ENCODE results near the gene PRDM13. TPM values are rescaled to one million over a fixed set of nuclear protein-coding genes. Genes with fewer than 3 reads are reported as not detected.
A peak's percentile ranks its signal among the peaks of the same experiment; 100 is the strongest.

The PRDM13 gene
- total RNA-seq, 8 experiments from 2014 or later: 0.05 to 0.28 (median 0.13) TPM; not detected in 3

DNA sequence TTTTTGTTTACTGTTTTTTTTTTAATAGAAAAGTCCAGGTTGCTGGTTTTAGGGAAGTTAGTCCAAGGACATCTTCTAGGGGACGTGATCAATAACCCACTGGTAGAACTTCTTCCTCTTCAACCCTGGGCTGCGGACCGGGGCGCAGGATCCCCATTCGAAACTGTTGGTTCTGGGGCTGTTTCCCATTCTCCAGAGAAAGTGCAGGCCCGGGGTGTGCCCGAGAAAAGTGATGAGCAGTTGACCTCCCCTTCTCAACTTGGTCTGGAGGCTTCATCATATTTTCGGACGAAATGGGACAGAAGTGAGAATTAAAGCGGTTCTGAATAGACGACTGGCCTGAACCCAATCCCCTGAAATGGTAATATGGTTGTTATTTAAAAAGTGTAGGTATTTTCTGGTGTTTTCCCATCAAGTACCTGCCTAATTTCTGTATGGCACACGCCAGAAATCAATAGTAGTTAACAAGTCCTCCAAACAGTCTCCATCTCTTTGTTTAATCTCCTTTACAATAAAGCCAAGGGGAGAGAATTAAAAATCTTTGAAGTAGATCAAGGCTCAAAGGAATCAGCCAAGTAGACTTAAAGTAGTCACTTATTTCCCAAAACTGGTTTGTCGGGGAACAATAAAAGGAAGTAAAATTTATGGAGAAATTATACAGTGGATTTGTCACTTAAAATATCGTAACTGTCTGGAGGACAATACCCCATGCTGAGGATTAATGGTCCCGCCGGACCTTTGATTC is 550 bp upstream of the PRDM13 start:
- Histone ChIP-seq H3K4me3 (no peak overlapping the region), H3K27ac (no peak overlapping the region), H3K4me1 (replicated peaks in 1 of 2) (peaks cover 5 to 8% of the 10 kb centered on the region in 2 donors)
- 0 to 30% (median 2%) methylated on average over 3 to 16 of the region's 16 CpGs for WGBS, 10 experiments
- in situ Hi-C loops (cut with MboI; ENCODE audit: low pct_unique_long_range_greater_than_20kb in 2 of 9, low sequenced_read_pairs in 9 of 9, unreplicated experiment in 9 of 9): loop anchor here in 2 of 9 experiments (25.0 kb wide), 1 partner anchor 856 kb away; the partner anchor contains the start of gene SIM1 (in 2 of the 2)
- no peak for ATAC-seq (replicated peaks in 6 of 8)

DNA sequence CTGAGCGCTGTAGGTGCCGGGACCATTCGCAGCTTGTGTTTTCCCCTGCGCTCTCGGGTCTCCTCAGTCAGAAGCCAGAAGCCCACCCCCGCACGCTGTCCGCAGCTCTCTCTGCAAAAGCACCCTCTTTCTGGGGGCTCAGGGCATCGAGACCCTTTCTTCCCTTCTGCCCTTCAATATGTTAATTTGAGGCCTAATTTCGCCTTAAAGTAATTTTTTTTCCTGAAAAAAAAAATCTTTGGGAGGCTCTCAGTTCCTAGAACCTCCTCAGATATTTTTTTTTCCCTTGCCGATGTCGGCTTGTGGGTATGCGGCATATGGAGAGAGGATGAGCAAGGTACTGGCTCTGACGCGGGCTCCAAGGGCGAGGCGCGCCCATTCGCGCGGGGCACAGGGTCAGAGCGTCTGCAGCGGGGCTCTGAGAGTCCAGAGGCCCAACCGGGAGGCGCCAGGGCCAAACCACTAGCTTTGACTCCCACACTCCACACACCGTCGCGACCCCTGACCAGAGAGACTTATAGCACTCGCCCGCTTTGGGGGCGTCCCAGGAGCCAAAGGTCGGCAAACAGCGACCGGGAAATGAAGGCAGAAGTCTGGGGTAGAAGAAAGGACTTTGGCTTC is 893 bp downstream of the PRDM13 start:
- H3K27ac ChIP-seq: no peak overlapping the region
- no peak for ATAC-seq (replicated peaks in 6 of 8)
- in situ Hi-C loops (cut with MboI; ENCODE audit: low pct_unique_long_range_greater_than_20kb in 2 of 9, low sequenced_read_pairs in 9 of 9, unreplicated experiment in 9 of 9): loop anchor here in 2 of 9 experiments (25.0 kb wide), 1 partner anchor 855 kb away; the partner anchor contains the start of gene SIM1 (in 2 of the 2)
- no peak overlapping the region for H3K4me3 ChIP-seq
- H3K4me1 ChIP-seq (replicated peaks in 1 of 2): peaks cover 5 to 8% of the 10 kb centered on the region in 2 donors
- 0 to 50% (median 5%) methylated on average over 2 to 15 of the region's 34 CpGs; no CpG with 5 or more reads in 2 of the 10 experiments for WGBS, 10 experiments

DNA sequence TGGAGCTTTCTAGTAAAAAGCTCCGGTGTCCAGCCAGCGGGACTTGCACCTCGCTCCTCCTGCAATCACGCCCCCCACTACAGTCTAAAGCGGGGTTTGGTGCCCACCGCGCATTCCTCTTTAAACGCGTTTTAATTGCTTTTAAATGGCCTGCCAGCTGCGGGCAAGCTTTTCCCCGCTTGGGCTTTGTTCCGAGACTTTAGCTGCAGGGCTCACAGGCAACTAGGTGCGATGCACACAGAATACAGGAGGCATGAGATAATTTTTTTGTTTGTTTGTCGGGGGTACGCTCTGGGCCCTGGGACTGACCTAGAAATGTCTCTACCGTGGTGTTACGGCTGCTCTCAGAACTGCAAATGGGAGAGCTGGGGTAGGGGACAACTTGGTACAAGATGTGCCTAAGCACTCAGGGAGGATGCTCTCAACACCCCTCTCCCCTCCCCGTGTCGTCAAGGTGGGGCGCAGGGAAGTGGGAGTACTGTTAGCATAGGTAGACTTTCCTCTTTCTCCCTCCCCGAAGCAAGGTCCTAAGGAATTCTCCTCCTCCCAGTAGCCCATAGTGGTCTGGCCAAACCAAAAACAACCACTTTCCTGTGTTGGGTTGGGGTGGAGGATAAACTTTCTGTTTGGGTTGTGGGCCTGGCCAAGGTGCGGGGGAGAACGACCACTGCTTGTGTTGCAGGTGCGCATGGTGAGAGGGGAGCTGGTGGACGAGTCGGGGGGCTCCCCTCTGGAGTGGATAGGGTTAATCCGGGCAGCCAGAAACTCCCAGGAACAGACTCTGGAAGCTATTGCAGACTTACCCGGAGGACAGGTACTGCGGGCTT is 1.6 kb downstream of the PRDM13 start:
- no peak for ATAC-seq (replicated peaks in 6 of 8)
- H3K4me3 ChIP-seq: no peak overlapping the region
- H3K27ac ChIP-seq: no peak overlapping the region
- in situ Hi-C loops (cut with MboI; ENCODE audit: low pct_unique_long_range_greater_than_20kb in 2 of 9, low sequenced_read_pairs in 9 of 9, unreplicated experiment in 9 of 9): loop anchor here in 2 of 9 experiments (25.0 kb wide), 1 partner anchor 854 kb away; the partner anchor contains the start of gene SIM1 (in 2 of the 2)
- H3K4me1 ChIP-seq (replicated peaks in 1 of 2): peaks cover 5 to 6% of the 10 kb centered on the region in 2 donors
- WGBS, 10 experiments: 0 to 14% (median 9%) methylated on average over 2 to 18 of the region's 29 CpGs; no CpG with 5 or more reads in 4 of the 10 experiments

DNA sequence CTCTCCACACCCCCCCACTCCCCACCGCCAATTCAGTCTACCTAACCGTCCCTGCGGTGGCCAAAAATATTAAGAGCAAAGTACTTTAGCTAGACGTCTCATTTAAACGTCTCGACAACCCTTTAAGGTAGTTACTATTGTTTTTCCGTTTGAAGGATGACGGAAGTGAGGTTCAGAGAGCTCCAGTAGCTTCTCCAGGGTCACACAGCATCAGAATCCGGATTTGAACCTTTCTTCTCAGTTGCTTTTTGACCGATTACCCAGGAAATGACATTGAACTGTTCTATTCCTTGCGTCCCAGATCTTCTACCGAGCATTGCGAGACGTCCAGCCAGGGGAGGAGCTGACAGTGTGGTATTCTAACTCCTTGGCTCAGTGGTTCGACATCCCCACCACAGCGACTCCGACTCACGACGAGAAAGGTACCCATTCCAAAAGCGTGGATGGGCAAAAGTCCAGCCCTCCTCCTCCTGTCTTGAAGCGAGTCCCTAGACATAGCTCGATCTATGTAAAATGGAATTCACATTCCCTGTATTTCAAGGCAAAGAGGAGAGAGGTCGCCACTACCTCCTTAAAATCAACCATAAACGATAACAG is 2.4 kb downstream of the PRDM13 start:
- no peak for ATAC-seq (replicated peaks in 6 of 8)
- whole genome bisulfite sequencing, 10 experiments: 0 to 40% (median 11%) methylated on average over 1 to 17 of the region's 24 CpGs; no CpG with 5 or more reads in 2 of the 10 experiments
- Histone ChIP-seq H3K4me3 (no peak overlapping the region), H3K27ac (no peak overlapping the region), H3K4me1 (replicated peaks in 1 of 2) (peaks cover 0 to 2% of the 10 kb centered on the region in 2 donors)
- in situ Hi-C loops (cut with MboI; ENCODE audit: low pct_unique_long_range_greater_than_20kb in 2 of 9, low sequenced_read_pairs in 9 of 9, unreplicated experiment in 9 of 9): loop anchor here in 2 of 9 experiments (25.0 kb wide), 1 partner anchor 853 kb away; the partner anchor contains the start of gene SIM1 (in 2 of the 2)

DNA sequence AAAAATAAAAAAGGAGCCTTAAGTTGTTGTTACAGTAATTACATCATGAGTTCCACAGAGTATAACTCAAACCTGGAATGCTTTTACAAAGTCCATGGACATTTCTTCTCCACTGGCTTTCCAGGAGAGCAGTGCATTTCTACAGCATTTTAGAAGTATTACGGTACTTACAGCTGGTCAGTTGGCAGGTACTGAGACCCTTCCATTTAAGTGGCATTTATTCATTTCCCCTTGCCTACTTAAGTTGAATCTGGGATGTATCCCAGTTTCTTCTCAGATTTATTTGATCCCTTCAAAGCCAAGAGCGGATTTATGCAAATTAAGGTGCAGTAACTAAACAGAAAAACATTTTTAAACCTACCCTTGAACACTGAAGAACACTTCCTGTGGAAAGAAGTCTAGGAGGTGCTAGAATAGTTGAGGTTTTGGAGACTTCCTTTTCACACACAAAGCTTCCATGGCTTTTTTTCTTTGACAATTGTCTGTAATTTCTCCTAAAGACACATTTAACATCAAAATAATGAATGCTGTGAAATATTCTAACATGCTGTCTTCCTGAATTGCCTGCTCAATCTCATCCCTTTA is 3.4 kb downstream of the PRDM13 start:
- in situ Hi-C loops (cut with MboI; ENCODE audit: low pct_unique_long_range_greater_than_20kb in 2 of 9, low sequenced_read_pairs in 9 of 9, unreplicated experiment in 9 of 9): loop anchor here in 2 of 9 experiments (25.0 kb wide), 1 partner anchor 852 kb away; the partner anchor contains the start of gene SIM1 (in 2 of the 2)
- H3K4me1 ChIP-seq (replicated peaks in 1 of 2): no peaks in the 10 kb centered on the region
- 0 to 70% (median 23%) methylated on average over 1 to 2 of the region's 2 CpGs for WGBS, 10 experiments

DNA sequence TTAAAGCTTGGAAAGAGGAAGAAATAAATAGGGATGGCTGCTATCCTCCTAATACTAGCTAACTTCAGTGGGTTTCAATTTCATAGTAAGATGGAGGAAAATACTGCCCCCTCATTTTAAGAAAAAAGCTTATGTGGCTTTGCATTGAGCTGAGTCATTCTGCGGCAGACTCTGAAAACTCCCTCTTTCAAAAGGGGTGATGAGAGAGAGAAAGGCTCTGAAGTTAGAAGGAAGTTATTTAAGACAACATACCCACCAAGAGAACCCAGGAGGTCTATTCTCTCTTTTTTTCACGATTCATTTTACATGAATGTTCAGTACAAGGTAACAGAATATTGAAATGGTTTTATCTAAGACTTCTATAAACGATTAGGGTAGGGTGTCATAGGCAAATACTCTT is 4.5 kb downstream of the PRDM13 start:
- H3K27ac ChIP-seq: no peak overlapping the region
- in situ Hi-C loops (cut with MboI; ENCODE audit: low pct_unique_long_range_greater_than_20kb in 2 of 9, low sequenced_read_pairs in 9 of 9, unreplicated experiment in 9 of 9): loop anchor here in 2 of 9 experiments (25.0 kb wide), 1 partner anchor 851 kb away; the partner anchor contains the start of gene SIM1 (in 2 of the 2)
- no peaks in the 10 kb centered on the region for H3K4me1 ChIP-seq (replicated peaks in 1 of 2)
- no peak overlapping the region for H3K4me3 ChIP-seq
- 0 to 13% (median 3%) methylated on average over 1 to 3 of the region's 3 CpGs for WGBS, 10 experiments
- ATAC-seq (replicated peaks in 6 of 8): no peak

More for the DNA sequence above, 3.4 kb downstream of the PRDM13 start:
- Histone ChIP-seq H3K27ac (no peak overlapping the region), H3K4me3 (no peak overlapping the region)
- ATAC-seq (replicated peaks in 6 of 8): no peak

DNA sequence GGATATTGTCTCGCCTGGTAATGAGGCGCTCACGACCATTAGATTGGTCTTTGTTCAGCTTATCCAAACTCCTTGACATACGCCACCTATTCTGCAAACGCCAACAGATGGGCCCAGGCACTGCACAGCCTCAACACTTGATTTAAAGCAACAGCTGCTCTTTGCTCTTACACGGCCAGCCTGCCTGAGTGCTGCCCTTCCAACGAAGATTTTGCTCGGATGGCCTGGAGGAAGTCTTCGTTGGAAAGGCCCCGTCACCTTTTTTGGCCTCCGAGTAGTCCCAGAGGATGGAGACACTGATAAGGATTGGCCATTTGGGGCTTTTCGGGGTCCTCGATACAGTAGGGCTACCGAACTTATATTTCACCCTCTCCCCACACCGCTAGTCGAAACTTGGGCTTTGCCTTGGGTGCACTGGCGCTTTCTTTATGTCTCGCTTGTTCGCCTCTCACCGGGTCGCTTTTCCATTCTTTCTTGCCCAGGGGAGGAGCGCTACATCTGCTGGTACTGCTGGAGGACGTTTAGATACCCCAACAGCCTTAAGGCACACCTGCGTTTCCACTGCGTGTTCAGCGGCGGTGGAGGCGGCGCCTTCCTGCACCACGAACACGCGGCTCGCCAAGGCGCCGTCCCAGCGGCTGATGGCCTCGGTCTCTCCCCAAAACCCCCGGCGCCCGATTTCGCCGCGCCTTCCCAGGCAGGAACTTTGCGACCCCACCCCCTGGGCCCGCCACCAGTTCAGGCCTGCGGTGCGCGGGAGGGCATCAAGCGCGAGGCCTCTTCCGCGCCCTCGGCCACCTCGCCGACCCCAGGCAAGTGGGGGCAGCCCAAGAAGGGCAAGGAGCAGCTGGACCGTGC is 6.1 kb downstream of the PRDM13 start:
- in situ Hi-C loops (cut with MboI; ENCODE audit: low pct_unique_long_range_greater_than_20kb in 2 of 9, low sequenced_read_pairs in 9 of 9, unreplicated experiment in 9 of 9): loop anchor here in 2 of 9 experiments (25.0 kb wide), 1 partner anchor 850 kb away; the partner anchor contains the start of gene SIM1 (in 2 of the 2)
- no peaks in the 10 kb centered on the region for H3K4me1 ChIP-seq (replicated peaks in 1 of 2)

DNA sequence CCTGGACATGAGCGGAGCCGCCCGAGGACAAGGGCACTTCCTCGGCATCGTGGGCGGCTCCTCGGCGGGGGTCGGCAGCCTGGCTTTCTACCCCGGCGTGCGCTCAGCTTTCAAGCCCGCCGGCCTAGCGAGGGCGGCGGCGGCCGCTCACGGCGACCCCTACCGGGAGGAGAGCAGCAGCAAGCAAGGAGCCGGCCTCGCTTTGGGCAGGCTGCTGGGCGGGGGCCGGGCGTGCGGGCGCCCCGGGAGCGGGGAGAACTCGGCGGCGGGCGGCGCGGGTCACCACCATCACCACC is 6.7 kb downstream of the PRDM13 start:
- no peak overlapping the region for H3K27ac ChIP-seq
- H3K4me3 ChIP-seq: peak overlapping the region; percentile 29 to 54 (median 33)
- in situ Hi-C loops (cut with MboI; ENCODE audit: low pct_unique_long_range_greater_than_20kb in 2 of 9, low sequenced_read_pairs in 9 of 9, unreplicated experiment in 9 of 9): loop anchor here in 2 of 9 experiments (25.0 kb wide), 1 partner anchor 849 kb away; the partner anchor contains the start of gene SIM1 (in 2 of the 2)
- peak; percentile 65 to 88 (median 87) for ATAC-seq (replicated peaks in 6 of 8)
- WGBS, 10 experiments: no CpG with 5 or more reads among the region's 37 CpGs
- H3K4me1 ChIP-seq (replicated peaks in 1 of 2): no peaks in the 10 kb centered on the region

More for the DNA sequence above, 6.1 kb downstream of the PRDM13 start:
- peak in 3 of 8 experiments; percentile 15 to 20 (median 16) for ATAC-seq (replicated peaks in 6 of 8)
- Histone ChIP-seq H3K4me3 (peak overlapping the region; percentile 29 to 54 (median 33)), H3K27ac (no peak overlapping the region)
- 0 to 80% (median 16%) methylated on average over 1 to 30 of the region's 56 CpGs; no CpG with 5 or more reads in 1 of the 10 experiments for WGBS, 10 experiments

DNA sequence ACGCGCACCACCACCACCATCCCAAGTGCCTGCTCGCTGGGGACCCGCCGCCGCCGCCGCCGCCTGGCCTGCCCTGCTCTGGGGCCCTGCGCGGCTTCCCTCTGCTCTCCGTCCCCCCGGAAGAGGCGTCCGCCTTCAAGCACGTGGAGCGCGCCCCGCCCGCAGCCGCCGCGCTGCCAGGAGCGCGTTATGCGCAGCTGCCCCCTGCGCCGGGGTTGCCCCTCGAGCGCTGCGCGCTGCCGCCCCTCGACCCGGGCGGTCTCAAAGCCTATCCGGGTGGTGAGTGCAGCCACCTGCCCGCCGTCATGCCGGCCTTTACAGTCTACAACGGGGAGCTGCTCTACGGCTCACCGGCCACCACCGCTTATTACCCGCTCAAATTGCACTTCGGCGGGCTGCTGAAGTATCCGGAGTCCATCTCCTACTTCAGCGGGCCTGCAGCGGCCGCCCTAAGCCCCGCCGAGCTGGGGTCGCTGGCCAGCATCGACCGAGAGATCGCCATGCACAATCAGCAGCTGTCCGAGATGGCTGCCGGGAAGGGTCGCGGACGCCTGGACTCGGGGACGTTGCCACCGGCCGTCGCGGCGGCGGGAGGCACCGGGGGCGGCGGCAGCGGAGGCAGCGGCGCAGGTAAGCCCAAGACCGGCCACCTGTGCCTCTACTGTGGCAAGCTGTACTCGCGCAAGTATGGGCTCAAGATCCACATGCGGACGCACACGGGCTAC is 7.2 kb downstream of the PRDM13 start:
- peak; percentile 40 to 88 (median 84) for ATAC-seq (replicated peaks in 6 of 8)
- Histone ChIP-seq H3K4me3 (peak overlapping the region; percentile 29 to 54 (median 33)), H3K27ac (no peak overlapping the region), H3K4me1 (replicated peaks in 1 of 2) (no peaks in the 10 kb centered on the region)
- 0 to 8% (median 7%) methylated on average over 3 to 25 of the region's 82 CpGs; no CpG with 5 or more reads in 5 of the 10 experiments for WGBS, 10 experiments
- in situ Hi-C loops (cut with MboI; ENCODE audit: low pct_unique_long_range_greater_than_20kb in 2 of 9, low sequenced_read_pairs in 9 of 9, unreplicated experiment in 9 of 9): loop anchor here in 2 of 9 experiments (25.0 kb wide), 1 partner anchor 848 kb away; the partner anchor contains the start of gene SIM1 (in 2 of the 2)

DNA sequence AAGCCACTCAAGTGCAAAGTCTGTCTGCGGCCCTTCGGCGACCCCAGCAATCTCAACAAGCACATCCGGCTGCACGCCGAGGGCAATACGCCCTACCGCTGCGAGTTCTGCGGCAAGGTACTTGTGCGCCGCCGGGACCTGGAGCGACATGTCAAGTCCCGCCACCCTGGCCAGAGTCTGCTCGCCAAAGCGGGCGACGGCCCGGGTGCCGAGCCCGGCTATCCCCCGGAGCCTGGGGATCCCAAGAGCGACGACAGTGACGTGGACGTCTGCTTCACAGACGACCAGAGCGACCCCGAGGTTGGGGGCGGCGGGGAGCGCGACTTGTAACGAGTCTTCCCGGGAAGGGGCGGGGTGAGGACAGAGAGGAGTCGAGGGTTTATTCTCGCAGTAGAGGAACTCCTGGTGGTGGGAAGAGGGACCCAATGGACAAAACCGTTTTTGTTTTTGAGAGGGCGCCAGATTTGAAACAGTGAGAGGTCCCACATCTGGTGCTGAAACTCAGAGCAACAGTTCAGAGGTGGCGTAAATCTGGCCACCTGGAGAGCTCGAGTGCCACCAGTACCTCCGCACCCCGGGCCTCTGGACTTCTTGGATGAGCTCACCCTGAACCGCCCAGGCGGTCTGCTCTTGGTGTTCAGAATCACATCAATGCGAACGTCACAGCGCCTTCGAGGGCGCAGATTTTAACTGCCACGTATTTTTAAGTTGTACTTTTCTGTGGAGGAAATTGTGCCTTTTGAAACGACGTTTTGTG is 8.0 kb downstream of the PRDM13 start:
- WGBS, 10 experiments: 0 to 23% (median 8%) methylated on average over 1 to 10 of the region's 55 CpGs; no CpG with 5 or more reads in 2 of the 10 experiments
- H3K4me3 ChIP-seq: peak overlapping the region in 3 of 5 donors; percentile 29 to 54 (median 34)
- in situ Hi-C loops (cut with MboI; ENCODE audit: low pct_unique_long_range_greater_than_20kb in 2 of 9, low sequenced_read_pairs in 9 of 9, unreplicated experiment in 9 of 9): loop anchor here in 2 of 9 experiments (25.0 kb wide), 1 partner anchor 848 kb away; the partner anchor contains the start of gene SIM1 (in 2 of the 2)
- H3K27ac ChIP-seq: no peak overlapping the region
- no peaks in the 10 kb centered on the region for H3K4me1 ChIP-seq (replicated peaks in 1 of 2)
- peak in 3 of 8 experiments; percentile 5 to 36 (median 7) for ATAC-seq (replicated peaks in 6 of 8)
